ENCODE measurements around the gene NDUFB2.

NDUFB2 gene

GRCh38 chr7:140686921-140687320 lies 9.6 kb upstream of the NDUFB2 start:
- Histone ChIP-seq H3F3A (ENCODE audit: insufficient read depth) (no peaks in the 10 kb centered on the region), H3K27me3 (ENCODE audit: low read length) (no peaks in the 10 kb centered on the region), H3K9ac (ENCODE audit: low read length) (no peak overlapping the region), H3K36me3 (ENCODE audit: low read length) (no peaks in the 10 kb centered on the region; the same call in 1 of the 2 replicates), H3K4me2 (ENCODE audit: low read depth, low read length, poor library complexity, severe bottlenecking) (no peak overlapping the region), H3K4me3 (ENCODE audit: insufficient read depth, low read length, poor library complexity, severe bottlenecking) (no peak overlapping the region), H3K9me2 (replicated peaks; ENCODE audit: insufficient read depth, low read length) (no peaks in the 10 kb centered on the region), H4K20me1 (ENCODE audit: low read depth, low read length) (no peaks in the 10 kb centered on the region), H3K9me3 (ENCODE audit: insufficient read depth, low read length) (no peaks in the 10 kb centered on the region), H2AFZ (ENCODE audit: low read depth, low read length, severe bottlenecking) (no peak overlapping the region), H3K27ac (ENCODE audit: low read depth, low read length) (no peak overlapping the region), H3K79me2 (ENCODE audit: insufficient read depth, low read length) (no peaks in the 10 kb centered on the region)
- TF ChIP-seq EZH2phosphoT487 (conservative IDR thresholded peaks at IDR 0.05; ENCODE audit: low read length) (no peak), CTCF (IDR thresholded peaks at IDR 0.05; ENCODE audit: insufficient read depth, low read length, poor library complexity, severe bottlenecking) (no peak)

- Histone ChIP-seq H2AFZ (ENCODE audit: low read depth, low read length, severe bottlenecking) (no peak overlapping the region), H3K9me2 (replicated peaks; ENCODE audit: insufficient read depth, low read length) (no peaks in the 10 kb centered on the region), H3K4me2 (ENCODE audit: low read depth, low read length, poor library complexity, severe bottlenecking) (no peak overlapping the region), H3F3A (ENCODE audit: insufficient read depth) (no peaks in the 10 kb centered on the region), H3K79me2 (ENCODE audit: insufficient read depth, low read length) (no peaks in the 10 kb centered on the region), H3K36me3 (ENCODE audit: low read length) (no peaks in the 10 kb centered on the region; the same call in 1 of the 2 replicates), H3K27me3 (ENCODE audit: low read length) (no peaks in the 10 kb centered on the region), H3K4me3 (ENCODE audit: insufficient read depth, low read length, poor library complexity, severe bottlenecking) (no peak overlapping the region), H3K9ac (ENCODE audit: low read length) (no peak overlapping the region), H3K9me3 (ENCODE audit: insufficient read depth, low read length) (no peaks in the 10 kb centered on the region), H4K20me1 (ENCODE audit: low read depth, low read length) (no peaks in the 10 kb centered on the region), H3K27ac (ENCODE audit: low read depth, low read length) (no peak overlapping the region)
- TF ChIP-seq EZH2phosphoT487 (conservative IDR thresholded peaks at IDR 0.05; ENCODE audit: low read length) (no peak), CTCF (IDR thresholded peaks at IDR 0.05; ENCODE audit: insufficient read depth, low read length, poor library complexity, severe bottlenecking) (no peak)
Observed at GRCh38 chr7:140688341-140688740, 8.2 kb upstream of the NDUFB2 start.

- Histone ChIP-seq H3K36me3 (ENCODE audit: low read length) (no peaks in the 10 kb centered on the region; the same call in 1 of the 2 replicates), H3K4me3 (ENCODE audit: insufficient read depth, low read length, poor library complexity, severe bottlenecking) (no peak overlapping the region), H3F3A (ENCODE audit: insufficient read depth) (no peaks in the 10 kb centered on the region), H4K20me1 (ENCODE audit: low read depth, low read length) (no peaks in the 10 kb centered on the region), H2AFZ (ENCODE audit: low read depth, low read length, severe bottlenecking) (no peak overlapping the region), H3K9me2 (replicated peaks; ENCODE audit: insufficient read depth, low read length) (no peaks in the 10 kb centered on the region), H3K79me2 (ENCODE audit: insufficient read depth, low read length) (no peaks in the 10 kb centered on the region), H3K9me3 (ENCODE audit: insufficient read depth, low read length) (no peaks in the 10 kb centered on the region), H3K4me2 (ENCODE audit: low read depth, low read length, poor library complexity, severe bottlenecking) (no peak overlapping the region), H3K9ac (ENCODE audit: low read length) (no peak overlapping the region), H3K27ac (ENCODE audit: low read depth, low read length) (no peak overlapping the region), H3K27me3 (ENCODE audit: low read length) (no peaks in the 10 kb centered on the region)
- TF ChIP-seq CTCF (IDR thresholded peaks at IDR 0.05; ENCODE audit: insufficient read depth, low read length, poor library complexity, severe bottlenecking) = no peak
- TF ChIP-seq EZH2phosphoT487 (conservative IDR thresholded peaks at IDR 0.05; ENCODE audit: low read length) = no peak
Observed at GRCh38 chr7:140689199-140690152, 7.0 kb upstream of the NDUFB2 start.

All from SU-DHL-6 (cell line).